Brain pericyte (primary cell): ENCODE results near the gene PI4K2A.
"Not testable (repeated sequence)": the region's sequence is repeated elsewhere in the genome, so short reads cannot be mapped to it uniquely, and the experiment has no call there.

ENCODE experiments used
- DNase-seq: peaks from one replicate; pipeline ENCODE4 v3.0.0-alpha.2; 2012; ENCODE audit warnings: low read depth, low spot score

The PI4K2A gene

GRCh38 chr10:97632949-97633884 is 7.3 kb upstream of the PI4K2A start, which contains the start of gene MORN4:
TSS of gene MORN4 (minus strand) at chr10:97633500. CDS start at chr10:97619653, 13,847 bp downstream.
- DNase-seq, result peak; percentile 66

GRCh38 chr10:97633921-97634320 is 6.5 kb upstream of the PI4K2A start:
- DNase-seq, result no peak

GRCh38 chr10:97635577-97635976 is 4.9 kb upstream of the PI4K2A start:
- DNase-seq, result no peak

DNA sequence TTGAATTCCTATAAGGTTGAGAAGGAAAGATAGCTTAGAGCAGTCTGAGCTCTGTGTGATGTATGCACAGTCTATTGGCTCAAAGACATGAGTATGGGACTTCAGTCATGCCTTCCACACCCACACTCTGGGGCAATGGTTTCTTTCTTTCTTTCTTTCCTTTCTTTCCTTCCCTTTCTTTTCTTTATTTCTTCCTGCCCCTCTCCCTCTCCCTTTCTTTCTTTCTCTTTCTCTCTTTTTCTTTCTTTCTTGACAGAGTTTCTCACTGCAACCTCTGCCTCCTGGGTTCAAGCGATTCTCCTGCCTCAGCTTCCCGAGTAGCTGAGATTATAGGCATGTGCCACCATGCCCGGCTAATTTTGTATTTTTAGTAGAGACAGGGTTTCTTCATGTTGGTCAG is 1.4 kb upstream of the PI4K2A start:
- not testable (repeated sequence) for DNase-seq

DNA sequence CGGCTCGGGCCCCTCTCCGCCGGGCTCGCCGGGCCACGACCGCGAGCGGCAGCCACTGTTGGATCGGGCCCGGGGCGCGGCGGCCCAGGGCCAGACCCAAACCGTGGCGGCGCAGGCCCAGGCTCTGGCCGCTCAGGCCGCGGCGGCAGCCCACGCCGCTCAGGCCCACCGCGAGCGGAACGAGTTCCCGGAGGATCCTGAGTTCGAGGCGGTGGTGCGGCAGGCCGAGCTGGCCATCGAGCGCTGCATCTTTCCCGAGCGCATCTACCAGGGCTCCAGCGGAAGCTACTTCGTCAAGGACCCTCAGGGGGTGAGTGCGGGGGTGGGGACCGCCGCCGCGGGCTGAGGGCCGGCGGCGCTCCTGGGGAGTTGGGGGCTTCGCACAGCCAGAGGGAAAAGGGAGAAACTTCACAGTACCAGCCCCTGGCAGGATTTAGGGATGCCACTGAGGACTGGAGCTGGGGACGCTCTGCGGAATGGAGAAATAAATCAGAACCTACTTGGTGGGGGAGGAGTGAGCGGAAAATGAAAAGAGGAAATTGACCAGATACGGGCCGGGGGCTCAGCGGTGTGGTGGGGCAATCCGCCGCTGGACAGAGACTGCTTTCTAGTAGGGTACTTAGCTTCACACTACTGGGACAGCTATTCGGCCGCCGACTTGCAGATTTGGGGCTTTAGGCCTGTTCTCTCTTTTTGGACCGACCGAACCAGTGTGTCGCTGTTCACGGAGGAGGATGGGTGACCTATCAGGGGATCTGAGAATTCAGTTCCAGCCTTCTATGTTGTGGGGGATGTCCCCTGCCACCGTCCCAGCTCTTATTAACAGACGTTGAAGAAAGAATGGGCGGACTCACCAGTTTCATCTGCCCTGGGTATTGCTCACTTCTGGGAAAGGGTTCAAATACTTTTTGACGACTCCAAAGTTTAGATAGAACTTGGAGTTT is 669 bp downstream of the PI4K2A start:
- DNase-seq, result no peak

DNA sequence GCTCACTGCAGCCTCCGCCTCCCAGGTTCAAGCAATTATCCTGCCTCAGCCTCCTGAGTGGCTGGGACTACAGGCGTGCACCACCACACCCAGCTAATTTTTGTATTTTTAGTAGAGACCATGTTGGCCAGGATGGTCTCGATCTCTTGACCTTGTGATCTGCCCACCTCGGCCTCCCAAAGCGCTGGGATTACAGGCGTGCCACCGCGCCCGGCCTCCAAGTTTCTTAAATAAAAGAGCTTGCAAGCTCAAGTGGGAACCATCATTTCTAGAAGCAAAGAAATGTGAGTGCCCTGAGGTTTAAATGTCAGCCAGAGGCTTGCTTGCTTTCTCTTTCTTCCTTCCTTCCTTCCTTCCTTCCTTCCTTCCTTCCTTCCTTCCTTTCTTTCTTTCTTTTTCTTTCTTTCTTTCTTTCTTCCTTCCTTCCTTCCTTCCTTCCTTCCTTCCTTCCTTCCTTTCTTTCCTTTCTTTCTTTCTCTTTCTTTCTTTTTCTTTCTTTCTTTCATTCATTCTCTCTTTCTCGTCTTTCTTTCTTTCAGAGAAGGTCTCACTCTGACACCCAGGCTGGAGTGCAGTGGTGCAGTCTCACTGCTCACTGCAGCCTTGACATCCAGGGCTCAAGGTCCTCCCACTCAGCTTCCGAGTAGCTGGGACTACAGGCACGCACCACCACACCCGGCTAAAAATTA is 2.1 kb downstream of the PI4K2A start:
- DNase-seq, result not testable (repeated sequence)

GRCh38 chr10:97643441-97643985 is 3.0 kb downstream of the PI4K2A start:
- DNase-seq, result no peak

DNA sequence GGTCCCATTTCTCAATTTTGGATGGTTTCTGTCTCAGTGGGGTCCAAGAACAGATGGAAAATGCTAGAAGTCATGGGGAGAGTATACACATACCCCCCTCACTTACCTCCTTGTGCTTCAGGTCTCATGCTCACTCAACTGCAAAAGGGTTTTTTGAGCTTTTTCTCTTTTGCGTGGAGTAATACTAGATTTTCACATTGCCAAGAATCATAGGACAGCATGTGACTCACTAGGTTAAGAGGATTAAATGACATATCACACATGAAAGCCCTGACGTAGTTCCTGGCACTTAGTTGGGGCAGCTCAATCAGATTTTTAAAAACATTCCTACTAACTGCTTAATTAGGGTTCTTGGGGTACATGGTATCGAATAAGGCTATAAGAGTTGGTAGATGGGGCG is 4.5 kb downstream of the PI4K2A start:
- no peak for DNase-seq

- no peak for DNase-seq
These were observed 7.1 kb downstream of the PI4K2A start for GRCh38 chr10:97647556-97647955.

- DNase-seq, result peak; percentile 46
These were observed 8.3 kb downstream of the PI4K2A start for GRCh38 chr10:97648562-97649404.

DNA sequence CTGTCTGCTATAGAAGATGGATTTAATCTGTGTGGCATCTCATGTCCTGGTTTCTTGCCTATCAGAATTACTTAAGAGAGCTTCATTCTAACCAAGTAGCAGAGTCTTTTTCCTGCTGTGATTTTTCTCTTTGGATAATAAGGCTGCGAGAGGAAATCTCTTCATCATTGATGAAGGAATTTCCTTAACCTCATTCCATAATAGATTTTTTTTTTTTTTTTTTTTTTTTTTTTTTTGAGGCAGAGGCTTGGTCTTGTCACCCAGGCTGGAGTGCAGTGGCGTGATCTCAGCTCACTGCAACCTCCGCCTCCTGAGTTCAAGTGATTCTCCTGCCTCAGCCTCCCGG is 8.9 kb downstream of the PI4K2A start:
- DNase-seq, result not testable (repeated sequence)

- no peak for DNase-seq
These were observed 10.3 kb downstream of the PI4K2A start for GRCh38 chr10:97650726-97651125.

DNA sequence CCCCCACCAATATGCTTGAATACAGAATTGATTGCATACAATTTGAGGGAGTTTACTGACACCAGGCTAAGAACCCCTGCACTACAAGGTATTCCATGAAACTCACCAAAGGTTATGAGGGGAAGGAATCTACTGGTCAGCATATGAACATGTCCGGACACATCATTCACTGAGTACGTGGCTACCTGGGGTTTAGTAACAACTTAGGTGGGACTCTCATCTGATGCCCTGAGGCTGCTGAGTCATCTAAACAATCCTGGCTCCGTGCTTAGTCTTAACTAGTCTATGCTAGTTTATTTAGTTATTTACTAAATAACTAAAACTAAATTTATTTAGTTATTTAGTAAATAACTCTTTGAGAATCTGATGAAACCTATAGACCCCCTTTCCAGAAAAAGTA is 11.3 kb downstream of the PI4K2A start:
- DNase-seq, result no peak

DNA sequence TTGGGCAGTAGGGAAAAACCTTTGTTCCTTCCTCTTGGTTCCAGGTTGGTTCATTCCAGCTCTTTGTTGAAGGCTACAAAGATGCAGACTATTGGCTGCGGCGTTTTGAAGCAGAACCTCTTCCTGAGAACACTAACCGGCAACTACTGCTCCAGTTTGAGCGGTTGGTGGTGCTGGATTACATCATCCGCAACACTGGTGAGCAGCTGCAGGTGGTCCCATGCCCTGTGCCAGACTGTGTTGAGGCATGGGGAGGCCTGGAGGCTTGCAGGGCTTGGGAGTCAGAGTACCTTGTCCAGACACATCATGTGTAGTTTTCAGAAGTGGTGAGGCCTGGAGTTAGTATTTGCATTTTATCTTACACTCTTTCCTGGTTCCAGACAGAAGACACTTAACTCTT is 16.3 kb downstream of the PI4K2A start:
- DNase-seq, result no peak

DNA sequence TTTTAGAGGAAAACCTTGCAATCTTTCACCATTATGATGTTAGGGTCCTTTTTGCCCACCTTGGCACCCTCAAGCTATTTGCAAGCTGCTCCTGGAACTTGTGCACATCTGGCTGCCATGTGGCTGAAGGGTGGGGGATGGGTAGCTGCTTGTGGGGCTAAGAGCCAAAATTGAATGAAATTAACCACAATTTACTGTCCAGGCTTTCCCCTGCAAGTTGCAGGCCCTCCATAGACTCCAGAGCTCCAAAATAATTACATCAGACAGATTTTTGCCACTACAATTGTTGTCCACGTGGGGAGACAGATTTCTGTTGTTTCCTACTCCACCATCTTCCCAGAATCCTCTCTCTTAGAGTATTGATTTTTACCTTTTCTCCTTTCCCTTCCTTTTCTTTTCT is 19.1 kb downstream of the PI4K2A start:
- no peak for DNase-seq

GRCh38 chr10:97664282-97664850 is 23.9 kb downstream of the PI4K2A start:
- no peak for DNase-seq

- DNase-seq, result no peak
These were observed 26.5 kb downstream of the PI4K2A start for GRCh38 chr10:97666992-97667391.

DNA sequence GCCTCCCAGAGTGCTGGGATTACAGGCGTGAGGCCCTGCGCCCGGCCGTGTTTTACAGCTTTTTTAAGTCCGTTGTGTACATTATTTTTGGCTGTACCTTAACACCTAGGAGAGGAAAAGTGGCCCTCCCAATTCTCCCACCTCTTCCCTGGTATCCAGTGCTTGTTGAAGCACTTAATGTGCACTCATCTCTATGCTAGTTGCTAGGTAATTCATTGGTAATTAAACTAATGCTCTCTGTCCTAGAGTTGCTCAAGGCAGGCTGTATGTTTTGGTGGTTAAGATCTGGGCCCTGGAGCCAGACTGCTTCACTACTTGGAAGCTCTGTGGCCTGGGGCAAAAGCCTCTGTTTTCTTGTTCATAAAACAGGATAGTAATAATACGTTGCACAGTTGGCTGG is 27.0 kb downstream of the PI4K2A start:
- no peak for DNase-seq

DNA sequence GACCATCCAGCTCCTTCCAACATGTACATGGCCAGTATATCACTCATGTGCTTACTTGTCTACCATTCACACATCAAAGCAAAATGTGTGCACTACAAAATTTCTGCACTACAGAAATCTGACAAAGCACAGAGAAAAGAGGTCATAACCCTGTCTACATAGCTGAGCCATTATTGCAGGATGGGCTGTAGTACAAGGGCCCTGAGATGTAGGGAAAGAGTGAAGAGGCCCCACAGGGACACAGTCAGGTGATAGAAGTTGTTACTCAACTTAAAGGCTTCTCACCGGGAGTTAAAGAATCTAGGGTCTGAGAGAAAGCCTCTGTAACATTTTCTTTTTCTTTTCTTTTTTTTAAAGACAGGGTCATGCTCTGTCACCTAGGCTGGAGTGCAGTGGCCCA is 29.1 kb downstream of the PI4K2A start:
- no peak for DNase-seq
